OCI-LY7 (cell line): ENCODE data around the gene SPTB.

Experiments used
- CTCF ChIP-seq: fragments of 200-600 bp; sonication (generic); conservative IDR thresholded peaks from 2 replicates; pipeline ENCODE4 v1.5.1; 2014; ENCODE audit warnings: mild to moderate bottlenecking, antibody characterized with exemption, low read length, moderate library complexity, mixed read lengths
- EZH2phosphoT487 ChIP-seq: fragments of 200-600 bp; sonication (generic); IDR thresholded peaks from 2 replicates; pipeline ENCODE4 v1.6.1; 2018; ENCODE audit warnings: low read depth, borderline replicate concordance, mild to moderate bottlenecking, mixed run types, antibody characterized with exemption, low read length, moderate library complexity, mixed read lengths

GRCh38 chr14:64927031-64927430, 47.3 kb upstream of the SPTB start:
- no peak for TF ChIP-seq CTCF
- TF ChIP-seq EZH2phosphoT487, result no peak
